Measurements from ENCODE around the gene CACNA1A. TPM values are rescaled to one million over a fixed set of nuclear protein-coding genes. Genes with fewer than 3 reads are reported as not detected.

CACNA1A gene
- total RNA-seq, 2 experiments from 2014 or later, result 0.30 to 0.45 TPM

DNA sequence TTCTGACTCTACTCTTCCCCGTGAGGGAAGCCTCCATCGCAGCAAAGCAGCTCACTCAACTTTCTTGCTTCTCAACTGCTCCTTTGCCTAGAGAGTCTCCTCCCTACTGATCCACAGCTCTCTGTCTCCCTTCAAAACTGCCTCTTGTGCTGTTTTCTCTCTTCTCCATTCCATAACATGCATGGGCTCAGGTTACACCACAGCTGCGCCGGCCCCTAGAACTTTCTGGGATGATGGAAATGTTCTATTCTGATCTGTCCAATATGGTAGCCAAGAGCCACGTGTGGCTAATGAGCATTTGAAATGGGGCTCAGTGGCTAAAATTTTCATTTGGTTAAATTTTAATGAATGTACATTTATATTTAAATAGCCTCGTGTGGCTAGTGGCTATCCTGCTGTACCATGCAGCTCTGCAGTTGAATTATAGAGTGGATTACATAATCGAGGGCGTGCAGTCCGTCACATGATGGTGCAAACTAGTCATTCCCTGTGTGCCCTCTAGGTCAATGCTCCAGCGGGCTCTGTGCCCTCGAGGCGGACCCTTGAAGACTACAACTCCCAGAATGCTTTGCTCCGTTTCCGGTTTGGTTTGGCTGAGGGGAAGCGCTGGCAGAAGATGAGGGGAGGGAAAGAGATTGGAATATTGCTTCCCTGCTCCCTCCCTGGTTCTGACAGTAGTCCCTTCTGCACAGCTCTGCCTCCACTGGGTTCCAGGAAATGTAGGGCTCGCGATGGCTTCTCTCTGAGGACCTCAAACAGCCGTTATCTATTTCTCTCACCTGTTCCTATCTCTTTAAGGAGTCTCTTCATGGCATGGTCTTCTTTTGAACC lies 109.8 kb downstream of the CACNA1A start:
- ChIA-PET CTCF (no interaction called here), POLR2A (no interaction called here)
- ATAC-seq (ENCODE audit: poor library complexity) (no peak), DNase-seq (peak in 2 of 14 experiments; percentile 3 to 27)
- Histone ChIP-seq H3K4me1 (ENCODE audit: insufficient read depth, low read length) (peaks cover 2% of the 10 kb centered on the region), H3K4me3 (ENCODE audit: low read length) (no peak overlapping the region), H3K36me3 (ENCODE audit: insufficient read depth, low read length) (no peaks in the 10 kb centered on the region), H3K9me3 (ENCODE audit: control insufficient read depth in 1 of 2, insufficient read depth in 1 of 2, low read length in 2 of 2) (peaks cover 4 to 12% of the 10 kb centered on the region in 2 experiments), H3K27ac (ENCODE audit: low read depth in 1 of 2, low read length in 2 of 2) (no peak overlapping the region), H3K27me3 (ENCODE audit: control insufficient read depth in 1 of 2, insufficient read depth in 2 of 2, low read length in 2 of 2) (peaks cover 13 to 23% of the 10 kb centered on the region in 2 experiments)
- H3K27me3 Mint-ChIP-seq, result peaks cover 66% of the 10 kb centered on the region
- H3K4me3 Mint-ChIP-seq, result no peak overlapping the region
- no peak overlapping the region for H3K27ac Mint-ChIP-seq
- no peak for TF ChIP-seq CTCF (IDR thresholded peaks at IDR 0.05)
- intact Hi-C loops (cut with DNase I, micrococcal nuclease), result no loop called here
- no peaks in the 10 kb centered on the region for H3K36me3 Mint-ChIP-seq (ENCODE audit: low read depth)
- H3K4me1 Mint-ChIP-seq (ENCODE audit: low read depth), result no peaks in the 10 kb centered on the region
- peaks cover 6% of the 10 kb centered on the region for H3K9me3 Mint-ChIP-seq

GRCh38 chr19:13382633-13382938 lies 123.7 kb downstream of the CACNA1A start:
- Histone ChIP-seq H3K27ac (ENCODE audit: low read depth in 1 of 2, low read length in 2 of 2) (no peak overlapping the region), H3K36me3 (ENCODE audit: insufficient read depth, low read length) (no peaks in the 10 kb centered on the region), H3K27me3 (ENCODE audit: control insufficient read depth in 1 of 2, insufficient read depth in 2 of 2, low read length in 2 of 2) (peaks cover 0 to 4% of the 10 kb centered on the region in 2 experiments), H3K4me1 (ENCODE audit: insufficient read depth, low read length) (no peaks in the 10 kb centered on the region), H3K4me3 (ENCODE audit: low read length) (no peak overlapping the region), H3K9me3 (ENCODE audit: control insufficient read depth in 1 of 2, insufficient read depth in 1 of 2, low read length in 2 of 2) (no peaks in the 10 kb centered on the region)
- intact Hi-C loops (cut with DNase I, micrococcal nuclease), result no loop called here
- H3K27ac Mint-ChIP-seq, result no peak overlapping the region
- peaks cover 11% of the 10 kb centered on the region for H3K27me3 Mint-ChIP-seq
- DNase-seq (no peak), ATAC-seq (ENCODE audit: poor library complexity) (no peak)
- no peak overlapping the region for H3K4me3 Mint-ChIP-seq
- POLR2A ChIA-PET, result no interaction called here
- H3K4me1 Mint-ChIP-seq (ENCODE audit: low read depth), result no peaks in the 10 kb centered on the region
- H3K9me3 Mint-ChIP-seq, result no peaks in the 10 kb centered on the region
- CTCF ChIA-PET, result no interaction called here
- no peak for TF ChIP-seq CTCF (IDR thresholded peaks at IDR 0.05)
- H3K36me3 Mint-ChIP-seq (ENCODE audit: low read depth), result no peaks in the 10 kb centered on the region

DNA sequence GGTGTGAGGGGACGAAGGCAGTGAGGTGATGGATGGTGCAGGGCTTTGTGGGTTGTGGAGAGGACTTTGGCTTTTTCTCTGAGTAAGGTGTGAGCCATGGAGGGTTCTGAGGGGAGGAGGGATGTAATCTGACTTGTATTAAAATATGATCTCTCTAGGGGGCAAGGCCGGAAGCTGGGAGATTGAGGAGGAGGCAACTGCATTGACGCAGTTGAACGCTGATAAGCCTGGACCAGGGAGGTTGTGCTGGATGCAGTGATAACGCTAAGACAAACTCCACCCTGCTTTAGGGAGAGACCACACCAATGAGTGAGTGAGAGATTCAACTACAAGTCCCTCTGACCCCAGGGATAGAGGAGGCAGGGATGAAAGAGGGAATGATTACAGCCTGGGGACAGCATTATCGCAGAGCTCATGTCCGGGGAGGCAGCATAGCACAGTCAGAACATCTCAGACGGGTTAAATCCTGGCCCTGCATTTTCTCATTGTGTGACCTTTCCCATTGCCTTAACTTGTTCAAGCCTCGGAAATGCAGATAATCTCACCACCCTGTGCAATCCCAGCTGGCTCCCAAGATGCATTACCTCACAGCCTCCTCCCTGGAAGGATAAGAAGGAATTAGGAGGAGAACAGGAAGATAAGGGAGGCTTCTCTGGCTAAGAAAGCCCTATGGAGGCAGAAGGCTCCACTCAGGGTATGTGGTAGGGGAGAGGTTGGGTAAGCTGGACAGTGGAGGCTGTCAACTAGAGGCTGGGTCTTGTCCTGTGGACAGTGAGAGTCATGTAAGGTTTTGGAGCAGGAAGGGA lies 124.2 kb downstream of the CACNA1A start:
- intact Hi-C loops (cut with DNase I, micrococcal nuclease), result no loop called here
- no peaks in the 10 kb centered on the region for H3K36me3 ChIP-seq (ENCODE audit: insufficient read depth, low read length)
- Mint-ChIP-seq H3K4me1 (ENCODE audit: low read depth) (no peaks in the 10 kb centered on the region), H3K36me3 (ENCODE audit: low read depth) (no peaks in the 10 kb centered on the region), H3K27me3 (peaks cover 13% of the 10 kb centered on the region), H3K9me3 (no peaks in the 10 kb centered on the region), H3K4me3 (no peak overlapping the region), H3K27ac (no peak overlapping the region)
- no peaks in the 10 kb centered on the region for H3K9me3 ChIP-seq (ENCODE audit: control insufficient read depth in 1 of 2, insufficient read depth in 1 of 2, low read length in 2 of 2)
- ChIA-PET POLR2A (no interaction called here), CTCF (no interaction called here)
- no peak for DNase-seq
- no peaks in the 10 kb centered on the region for H3K4me1 ChIP-seq (ENCODE audit: insufficient read depth, low read length)
- H3K4me3 ChIP-seq (ENCODE audit: low read length), result no peak overlapping the region
- no peak overlapping the region for H3K27ac ChIP-seq (ENCODE audit: low read depth in 1 of 2, low read length in 2 of 2)
- no peak for ATAC-seq (ENCODE audit: poor library complexity)
- no peak for TF ChIP-seq CTCF (IDR thresholded peaks at IDR 0.05)
- peaks cover 0 to 4% of the 10 kb centered on the region in 2 experiments for H3K27me3 ChIP-seq (ENCODE audit: control insufficient read depth in 1 of 2, insufficient read depth in 2 of 2, low read length in 2 of 2)
